Astrocyte of the cerebellum (primary cell): Measurements from ENCODE around the gene PLSCR5.

Source experiments
- DNase-seq: peaks from one replicate; pipeline ENCODE4 v3.0.0-alpha.2; 2011; ENCODE audit warnings: low read depth
- H3K4me3 ChIP-seq: 2 replicates; pipeline ENCODE4 v1.5.1; 2011; ENCODE audit warnings: mild to moderate bottlenecking, low read depth, low read length, moderate library complexity
- CTCF ChIP-seq: IDR thresholded peaks from 2 replicates; pipeline ENCODE4 v1.5.1; 2012; ENCODE audit warnings: low read length, low read depth, moderate library complexity, mild to moderate bottlenecking; ENCODE audit errors: missing control alignments
- in situ Hi-C: cut with HindIII; loops from 2 replicates; pipeline ENCODE4 v1.10.0; 2017; ENCODE audit warnings: low sequenced_read_pairs

The PLSCR5 gene

GRCh38 chr3:146638718-146639117 lies 33.6 kb upstream of the PLSCR5 start:
- H3K4me3 ChIP-seq = no peak overlapping the region
- no peak for DNase-seq
- TF ChIP-seq CTCF = peak; percentile 26
- in situ Hi-C loops = no loop called here

- no peak for TF ChIP-seq CTCF
- in situ Hi-C loops = no loop called here
- H3K4me3 ChIP-seq = no peak overlapping the region
- no peak for DNase-seq
Measured at GRCh38 chr3:146637871-146638270, 32.7 kb upstream of the PLSCR5 start.

- no peak for TF ChIP-seq CTCF
- DNase-seq = no peak
- no peak overlapping the region for H3K4me3 ChIP-seq
- in situ Hi-C loops = no loop called here
Measured at GRCh38 chr3:146636881-146637280, 31.7 kb upstream of the PLSCR5 start.

GRCh38 chr3:146634346-146634745 lies 29.2 kb upstream of the PLSCR5 start:
- TF ChIP-seq CTCF = no peak
- H3K4me3 ChIP-seq = no peak overlapping the region
- no peak for DNase-seq
- in situ Hi-C loops = no loop called here

GRCh38 chr3:146628671-146629070 lies 23.5 kb upstream of the PLSCR5 start:
- in situ Hi-C loops = no loop called here
- TF ChIP-seq CTCF = no peak
- H3K4me3 ChIP-seq = no peak overlapping the region
- DNase-seq = no peak

- in situ Hi-C loops = no loop called here
- H3K4me3 ChIP-seq = no peak overlapping the region
- no peak for TF ChIP-seq CTCF
- no peak for DNase-seq
Measured at GRCh38 chr3:146626403-146627122, 21.4 kb upstream of the PLSCR5 start.
